GM21528 (cell line): Measurements from ENCODE around the gene TCF12.

Source experiments
- ATAC-seq: cut with Tn5 transposase; IDR thresholded peaks from one replicate; pipeline ENCODE4 v1.9.1; 2021; ENCODE audit warnings: mild to moderate bottlenecking, moderate library complexity; ENCODE audit not compliant: unreplicated experiment, low FRiP score

The TCF12 gene

DNA sequence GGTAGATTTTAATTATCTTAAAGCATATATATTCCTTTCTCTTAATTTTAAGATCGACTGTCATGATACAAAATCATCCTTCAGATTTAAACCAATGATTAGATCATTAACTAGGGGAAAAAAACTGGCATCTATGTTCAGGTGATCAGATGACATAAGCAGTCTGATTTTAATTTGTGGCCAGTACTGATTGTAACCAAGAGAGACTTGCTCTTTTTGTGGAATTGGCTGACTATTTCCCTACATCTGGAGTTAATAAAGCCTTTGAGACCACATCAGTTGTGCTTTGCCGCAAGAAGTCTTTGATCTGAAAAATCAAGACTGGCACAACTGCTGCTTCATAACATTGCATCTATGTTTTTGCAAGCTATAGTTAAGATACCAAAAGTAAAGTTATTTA lies 309.5 kb downstream of the TCF12 start:
- ATAC-seq: no peak

- ATAC-seq: no peak
Observed at GRCh38 chr15:57228395-57228794, 310.0 kb downstream of the TCF12 start.

GRCh38 chr15:57229051-57229450 lies 310.6 kb downstream of the TCF12 start:
- ATAC-seq: no peak

DNA sequence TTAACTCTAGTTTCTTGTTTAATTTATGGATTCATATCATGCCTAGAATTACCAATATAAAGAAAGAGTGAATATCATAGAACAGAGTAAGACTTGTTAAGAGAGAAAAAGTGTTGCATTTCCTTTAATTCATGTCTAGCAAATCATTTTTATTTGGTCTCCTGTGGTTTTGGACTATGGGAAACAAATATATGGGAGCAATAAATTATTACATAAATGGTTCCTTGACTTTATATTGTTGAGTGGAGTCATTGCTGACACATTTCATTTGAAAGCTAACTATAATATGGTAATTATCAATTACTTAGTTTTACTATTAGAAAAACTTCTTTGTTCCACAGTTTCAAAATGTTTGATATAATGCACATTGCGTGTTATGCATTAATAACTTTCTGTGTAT lies 313.1 kb downstream of the TCF12 start:
- no peak for ATAC-seq

- ATAC-seq: no peak
Observed at GRCh38 chr15:57234156-57234555, 315.7 kb downstream of the TCF12 start.

DNA sequence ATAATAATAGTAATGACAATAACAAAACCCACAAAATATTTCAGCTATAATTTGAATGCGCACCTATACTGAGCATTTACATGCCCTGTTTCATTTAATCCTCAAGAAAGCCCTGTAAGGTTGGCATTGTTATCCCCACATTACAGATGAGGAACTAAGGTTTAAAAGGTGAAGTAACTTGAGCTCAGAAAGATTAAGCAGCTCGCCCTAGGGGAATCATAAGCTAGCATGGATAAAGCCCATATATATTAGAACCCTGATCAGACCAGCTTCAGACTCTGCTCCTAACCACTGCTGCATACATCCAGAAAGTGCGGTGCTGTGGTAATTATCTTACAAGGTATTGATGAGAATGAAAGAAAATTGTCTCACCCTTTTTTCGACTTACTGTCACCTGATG lies 316.7 kb downstream of the TCF12 start:
- no peak for ATAC-seq

- ATAC-seq: no peak
Observed at GRCh38 chr15:57235873-57236272, 317.4 kb downstream of the TCF12 start.

- no peak for ATAC-seq
Observed at GRCh38 chr15:57236561-57237300, 318.3 kb downstream of the TCF12 start.

DNA sequence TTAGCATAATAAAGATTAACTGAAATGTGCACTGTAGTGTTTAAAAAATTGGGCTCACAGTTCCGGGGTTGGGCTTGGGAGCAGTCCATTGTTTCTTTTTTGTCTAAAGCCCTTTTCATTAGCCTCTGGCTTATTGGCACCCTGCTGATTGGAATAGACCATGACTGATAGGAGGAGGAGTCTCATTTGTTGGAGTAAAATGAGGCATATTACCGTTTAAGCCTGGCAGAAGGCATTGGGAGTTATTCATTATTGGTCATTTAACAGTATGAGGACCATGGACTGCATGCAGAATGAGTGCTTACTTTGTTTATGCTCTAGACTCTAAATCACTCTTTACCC lies 318.8 kb downstream of the TCF12 start:
- no peak for ATAC-seq

DNA sequence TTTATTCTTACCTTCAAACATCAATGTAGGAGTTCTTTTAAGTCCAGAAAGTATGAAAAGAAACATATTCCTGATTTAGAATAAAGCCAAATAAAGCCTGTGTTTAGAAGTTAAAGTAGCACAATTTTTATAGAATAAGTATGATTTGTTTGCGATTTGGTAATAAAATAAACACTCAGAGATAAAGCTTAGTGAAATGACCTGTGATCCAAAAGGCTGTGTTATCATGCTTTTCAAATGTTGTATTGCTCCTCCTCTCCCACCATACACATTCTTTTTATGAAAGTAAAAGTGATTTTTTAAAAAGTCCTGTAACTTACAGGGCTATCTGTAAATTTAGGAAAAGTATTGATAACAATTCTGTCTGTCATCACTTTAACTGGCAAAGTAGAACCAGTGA lies 319.2 kb downstream of the TCF12 start:
- no peak for ATAC-seq

GRCh38 chr15:57245130-57245529 lies 326.7 kb downstream of the TCF12 start:
- ATAC-seq: no peak

DNA sequence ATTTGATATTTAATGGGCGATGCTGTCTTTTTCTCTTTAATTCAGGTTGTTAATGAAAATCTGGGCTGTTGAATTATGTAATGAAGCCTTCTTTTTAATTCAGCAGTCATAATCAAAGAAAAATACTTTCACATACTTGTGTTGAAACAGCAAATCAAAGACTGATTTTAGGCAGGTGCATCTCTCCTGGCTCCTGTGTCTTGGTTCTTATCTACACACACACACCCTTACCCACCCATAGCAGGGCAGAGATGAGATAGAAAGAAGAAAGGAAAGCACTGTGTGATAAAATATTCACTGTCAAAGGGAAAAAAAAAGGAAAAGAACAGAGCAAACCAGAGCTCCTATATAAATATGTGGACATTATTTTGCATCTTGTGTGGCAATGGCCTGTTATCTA lies 327.3 kb downstream of the TCF12 start:
- ATAC-seq: no peak

GRCh38 chr15:57248074-57248473 lies 329.6 kb downstream of the TCF12 start:
- ATAC-seq: no peak

DNA sequence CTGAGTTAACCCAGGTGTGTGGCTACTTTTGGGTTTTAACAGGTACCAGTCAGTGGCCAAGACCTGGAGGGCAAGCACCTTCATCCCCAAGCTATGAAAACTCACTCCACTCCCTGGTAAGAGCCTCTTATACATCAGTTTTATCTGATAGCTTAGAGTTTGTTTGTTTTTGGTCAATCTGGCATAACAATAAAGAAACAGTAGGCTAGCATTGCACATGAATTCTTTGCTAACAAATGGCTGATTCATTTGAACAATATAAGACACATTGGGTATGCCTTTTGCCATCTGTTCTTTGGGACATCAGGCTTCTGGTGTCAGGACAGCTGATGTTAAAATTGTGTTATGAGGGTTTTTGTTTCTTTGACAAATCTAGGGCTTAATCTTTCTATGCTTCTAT lies 332.9 kb downstream of the TCF12 start:
- ATAC-seq: no peak

DNA sequence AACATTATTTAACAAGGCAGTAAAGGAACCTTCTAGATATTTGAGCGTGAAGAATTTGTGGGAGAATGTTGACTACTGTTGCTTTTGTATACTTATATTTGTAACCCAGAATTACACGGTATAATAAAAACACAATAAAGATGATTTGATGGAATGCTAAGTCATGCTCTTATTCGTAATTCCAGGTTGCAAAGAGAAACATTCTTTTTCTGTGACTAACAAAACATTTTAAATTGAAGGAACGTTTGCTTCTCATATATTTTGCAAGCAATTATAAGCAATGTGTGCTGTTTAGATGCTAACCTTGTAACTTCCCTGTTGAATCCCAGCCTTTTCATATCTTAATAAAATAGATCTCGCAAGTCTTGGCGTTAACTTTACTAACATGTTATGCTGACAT lies 333.5 kb downstream of the TCF12 start:
- no peak for ATAC-seq

GRCh38 chr15:57253082-57253481 lies 334.6 kb downstream of the TCF12 start:
- no peak for ATAC-seq

DNA sequence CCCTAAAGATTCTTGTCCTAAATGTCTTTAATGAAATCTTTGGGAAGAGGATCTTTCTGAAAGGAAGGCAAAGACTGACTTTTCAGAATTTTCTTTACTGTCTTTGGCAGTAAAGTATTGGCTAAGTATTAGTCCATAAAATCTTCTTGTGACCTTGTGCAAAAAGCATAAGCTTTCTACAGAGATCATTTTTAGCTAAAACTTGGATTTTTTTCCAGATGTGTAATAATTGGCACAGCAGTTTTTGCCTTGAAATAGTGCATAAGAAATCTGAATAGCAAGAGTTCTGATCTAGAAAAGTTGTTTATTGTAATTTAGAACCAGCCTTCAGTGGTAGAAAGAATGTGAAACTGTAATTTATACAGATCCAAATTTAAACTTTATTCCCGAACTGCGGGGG lies 335.1 kb downstream of the TCF12 start:
- no peak for ATAC-seq

DNA sequence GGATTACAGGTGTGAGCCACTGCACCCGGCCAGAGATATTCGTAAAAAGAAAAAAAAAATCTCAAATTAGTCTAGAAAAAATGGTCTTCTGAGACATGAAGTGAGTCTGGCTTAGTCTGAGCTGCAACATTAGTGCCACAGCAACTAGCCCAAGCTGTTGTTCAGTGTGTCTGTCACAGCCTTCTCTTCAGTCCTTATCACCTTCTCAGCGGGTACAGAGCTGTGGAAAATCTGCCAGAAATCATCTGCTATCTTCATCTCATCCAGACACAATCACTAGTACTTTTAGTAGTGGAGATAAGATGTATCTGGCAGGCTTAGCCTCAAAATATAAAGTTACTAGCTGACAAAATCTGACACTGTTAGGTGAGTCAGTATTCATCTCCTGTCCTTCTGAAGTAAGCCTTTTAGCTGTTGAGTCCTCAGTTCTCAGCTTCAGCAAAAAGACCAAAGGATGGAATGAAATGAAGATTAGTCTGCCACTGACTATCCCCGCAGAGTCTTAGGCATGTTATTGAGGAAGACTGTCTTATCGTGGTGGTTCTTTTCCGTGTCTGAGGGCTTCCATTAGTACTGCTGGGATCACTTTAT lies 337.4 kb downstream of the TCF12 start:
- no peak for ATAC-seq

DNA sequence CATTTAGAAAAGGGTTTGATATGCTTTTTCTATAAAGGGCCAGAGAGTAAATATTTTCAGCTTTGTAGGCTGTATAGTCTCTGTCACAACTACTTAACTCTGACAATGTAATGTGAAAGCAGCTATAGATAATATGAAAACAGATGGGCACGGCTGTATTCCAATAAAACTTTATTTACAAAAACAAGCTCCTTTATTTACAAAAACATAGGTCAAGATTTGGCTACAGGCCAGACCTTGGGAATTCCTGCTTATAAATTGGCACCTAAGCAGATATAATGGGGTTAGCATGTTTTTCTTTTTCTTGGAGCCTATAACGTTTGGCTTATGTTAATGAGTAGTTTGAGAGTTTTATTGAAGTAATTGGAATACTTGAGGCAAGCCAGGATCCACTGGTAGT lies 338.5 kb downstream of the TCF12 start:
- no peak for ATAC-seq

DNA sequence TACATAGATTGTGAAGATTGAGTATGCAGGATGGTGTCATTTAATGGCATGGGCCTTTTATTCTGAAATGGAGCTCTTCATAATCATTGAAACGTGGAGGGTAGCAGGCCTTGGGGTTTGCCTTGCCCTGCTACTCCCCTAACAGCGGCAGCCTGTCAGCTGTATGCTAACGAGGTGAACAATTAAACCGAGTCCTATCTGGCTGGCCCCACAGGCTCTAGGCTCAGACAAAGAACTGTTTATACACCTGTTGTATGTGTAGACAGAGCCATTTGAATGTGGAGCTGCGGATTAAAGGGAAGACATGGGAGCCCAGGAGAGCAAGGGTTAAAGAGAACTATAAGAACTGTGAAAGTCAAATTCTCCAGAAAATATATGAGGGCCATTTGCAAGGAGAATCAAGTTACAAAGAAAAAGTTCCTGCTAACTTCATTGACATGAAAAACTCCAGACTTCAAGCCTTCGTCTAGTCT lies 341.2 kb downstream of the TCF12 start:
- ATAC-seq: no peak

DNA sequence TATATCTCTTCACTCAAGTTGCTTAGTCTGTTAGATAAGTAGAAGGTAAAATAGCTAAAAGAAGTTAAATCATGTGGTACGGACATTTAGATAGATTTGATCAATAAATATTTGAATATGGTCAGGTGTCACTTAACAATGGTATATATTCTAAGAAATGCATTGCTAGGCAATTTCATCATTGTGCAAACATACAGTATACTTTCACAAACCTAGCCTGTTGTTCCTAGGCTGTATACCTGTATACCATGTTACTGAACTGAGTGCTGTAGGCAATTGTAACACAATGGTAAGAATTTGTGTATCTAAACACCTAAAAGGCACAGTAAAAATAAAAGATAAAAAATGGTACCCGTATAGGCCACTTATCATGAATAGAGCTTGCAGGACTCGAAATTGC lies 345.1 kb downstream of the TCF12 start:
- ATAC-seq: no peak

DNA sequence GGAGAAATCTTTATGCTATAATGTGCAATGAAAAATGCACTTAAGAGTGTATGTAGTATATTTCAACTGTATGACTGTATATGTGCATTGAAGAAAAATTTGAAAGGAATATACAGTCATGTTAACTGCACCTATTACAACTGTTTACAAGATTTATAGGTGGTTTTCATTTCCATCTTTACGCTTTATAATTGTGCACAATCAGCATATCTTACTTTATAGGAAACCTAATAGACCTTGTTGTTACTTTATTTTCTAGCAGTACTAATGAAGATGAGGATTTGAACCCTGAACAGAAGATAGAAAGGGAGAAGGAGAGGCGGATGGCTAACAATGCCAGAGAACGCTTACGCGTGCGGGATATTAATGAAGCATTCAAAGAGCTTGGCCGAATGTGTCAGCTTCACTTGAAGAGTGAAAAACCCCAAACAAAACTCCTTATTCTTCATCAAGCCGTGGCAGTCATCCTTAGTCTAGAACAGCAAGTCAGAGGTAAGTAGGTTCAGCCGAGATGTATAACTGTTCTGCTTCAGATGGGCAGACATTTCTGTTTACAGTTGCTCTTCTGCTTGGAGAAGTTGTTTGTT lies 354.4 kb downstream of the TCF12 start:
- ATAC-seq: no peak
